HCT116 (cell line): ENCODE measurements around the gene GJB2. TPM values are rescaled to one million over a fixed set of nuclear protein-coding genes. Genes with fewer than 3 reads are reported as not detected.

Experiments
- ATAC-seq: fragments of 200-7000 bp; cut with Tn5 transposase; 2 replicates; pipeline ENCODE4 v1.9.1; 2020; ENCODE audit warnings: mild to moderate bottlenecking, moderate library complexity
- BruUV-seq: library from RNA; stranded (reverse); fragments of 400-500 nt; replicated peaks from 2 replicates; lab custom pipeline; 2021; lab: Mats Ljungman, UMichigan
- CTCF ChIA-PET: fragments of 300-600 bp; sonication (Branson Sonifier 250); formaldehyde crosslinking; loops from one replicate; lab custom pipeline; 2021; ENCODE audit warnings: antibody characterized with exemption; lab: Charles Lee
- POLR2A ChIA-PET: fragments of 300-600, 350-600 bp; sonication (Branson Sonifier 250); formaldehyde crosslinking; loops from one replicate; lab custom pipeline; 2021; ENCODE audit warnings: antibody characterized with exemption; lab: Charles Lee
- RAD21 ChIA-PET, 2 experiments: fragments of 300-600 bp; sonication (Branson Sonifier 250); formaldehyde crosslinking; loops; one replicate each; lab custom pipeline; 2023; ENCODE audit warnings: low total read pairs in 2 of 2; ENCODE audit not compliant: uncharacterized antibody in 2 of 2, unreplicated experiment in 2 of 2, low non-redundant PET in 1 of 2; lab: Charles Lee
- DNase-seq: peaks from one replicate; pipeline ENCODE4 v3.0.0-alpha.2; 2010; ENCODE audit warnings: low read depth, low spot score
- H2AFZ ChIP-seq: fragments of 200-600 bp; shearing (Covaris generic), sonication (generic); 2 replicates; pipeline ENCODE4 v1.6.1; 2017; ENCODE audit warnings: low read depth, mixed run types, mixed read lengths, antibody characterized with exemption, low read length; ENCODE audit not compliant: poor library complexity, severe bottlenecking
- H3K27ac ChIP-seq: 2 replicates; pipeline ENCODE4 v1.5.1; 2012; ENCODE audit warnings: low read depth, low read length
- H3K27me3 ChIP-seq: fragments of 200-600 bp; sonication (generic); 2 replicates; pipeline ENCODE4 v1.6.1; 2016; ENCODE audit warnings: mixed run types, low read length, mixed read lengths; ENCODE audit not compliant: insufficient read depth
- H3K36me3 ChIP-seq, 2 experiments: fragments of 200-500 bp in 1 of 2; fragments of 200-600 bp in 1 of 2; sonication (Bioruptor generic) in 1 of 2; sonication (generic) in 1 of 2; 2 replicates each; pipeline versions ENCODE4 v1.5.1 to v1.6.1; 2014 to 2016; ENCODE audit warnings: low read length in 2 of 2, inconsistent platforms in 1 of 2, mixed read lengths in 1 of 2, mixed run types in 1 of 2; ENCODE audit not compliant: insufficient read depth in 2 of 2, control insufficient read depth in 1 of 2
- H3K4me1 ChIP-seq, 2 experiments: fragments of 200-600 bp in 1 of 2; sonication (generic) in 1 of 2; 2 replicates each; pipeline versions ENCODE4 v1.5.1 to v1.6.1; 2012 to 2017; ENCODE audit warnings: low read length in 2 of 2, inconsistent platforms in 1 of 2, mild to moderate bottlenecking in 1 of 2, mixed read lengths in 1 of 2, mixed run types in 1 of 2, moderate library complexity in 1 of 2; ENCODE audit not compliant: insufficient read depth in 2 of 2, control insufficient read depth in 1 of 2
- H3K4me2 ChIP-seq: fragments of 200-600 bp; sonication (generic); 2 replicates; pipeline ENCODE4 v1.6.1; 2017; ENCODE audit warnings: mixed run types, low read length, mixed read lengths
- H3K4me3 ChIP-seq, 2 experiments: fragments of 200-600 bp in 1 of 2; sonication (generic) in 1 of 2; replicated peaks in 1 of 2; 2 replicates each; pipeline ENCODE4 v1.5.1; 2011 to 2016; ENCODE audit warnings: low read length in 2 of 2, control low read depth in 1 of 2, low read depth in 1 of 2, mild to moderate bottlenecking in 1 of 2, mixed read lengths in 1 of 2, mixed run types in 1 of 2
- H3K79me2 ChIP-seq: fragments of 200-600 bp; sonication (generic); 2 replicates; pipeline ENCODE4 v1.6.1; 2017; ENCODE audit warnings: mild to moderate bottlenecking, mixed run types, low read length, moderate library complexity, mixed read lengths; ENCODE audit not compliant: insufficient read depth
- H3K9ac ChIP-seq: fragments of 200-600 bp; sonication (generic); 2 replicates; pipeline ENCODE4 v1.6.1; 2016; ENCODE audit warnings: low read length, mixed read lengths
- H3K9me2 ChIP-seq: fragments of 200-600 bp; sonication (generic), shearing (Covaris generic); 2 replicates; pipeline ENCODE4 v1.6.1; 2017; ENCODE audit warnings: mixed run types, mild to moderate bottlenecking, moderate library complexity; ENCODE audit not compliant: insufficient read depth
- H3K9me3 ChIP-seq, 2 experiments: fragments of 200-500 bp in 1 of 2; fragments of 200-600 bp in 1 of 2; sonication (Bioruptor generic) in 1 of 2; sonication (generic) in 1 of 2; 2 replicates each; pipeline ENCODE4 v1.6.1; 2014 to 2017; ENCODE audit warnings: low read length in 2 of 2, mixed read lengths in 2 of 2, inconsistent platforms in 1 of 2, low read depth in 1 of 2, mild to moderate bottlenecking in 1 of 2, mixed run types in 1 of 2, moderate library complexity in 1 of 2; ENCODE audit not compliant: control insufficient read depth in 1 of 2, insufficient read depth in 1 of 2
- H4K20me1 ChIP-seq: fragments of 200-600 bp; sonication (generic), shearing (Covaris generic); 2 replicates; pipeline ENCODE4 v1.6.1; 2017; ENCODE audit warnings: mixed run types, mild to moderate bottlenecking, moderate library complexity; ENCODE audit not compliant: insufficient read depth
- CBX3 ChIP-seq: IDR thresholded peaks from 2 replicates; pipeline ENCODE4 v1.6.1; 2012; ENCODE audit warnings: low read depth
- CEBPB ChIP-seq: IDR thresholded peaks from 2 replicates; pipeline ENCODE4 v1.6.1; 2012; ENCODE audit warnings: low read depth
- FOSL1 ChIP-seq: IDR thresholded peaks from 2 replicates; pipeline ENCODE4 v1.6.1; 2012; ENCODE audit warnings: low read depth
- POLR2AphosphoS5 ChIP-seq: IDR thresholded peaks from 2 replicates; pipeline ENCODE4 v1.6.1; 2011; ENCODE audit warnings: mild to moderate bottlenecking, low read depth, low read length, moderate library complexity
- RAD21 ChIP-seq: IDR thresholded peaks from 2 replicates; pipeline ENCODE4 v1.6.1; 2012; ENCODE audit warnings: low read depth, mild to moderate bottlenecking
- TCF7L2 ChIP-seq: IDR thresholded peaks from 2 replicates; pipeline ENCODE4 v1.7.0; 2011; ENCODE audit warnings: borderline replicate concordance, inconsistent platforms; ENCODE audit not compliant: insufficient read depth, insufficient read length; ENCODE audit errors: extremely low read depth
- YY1 ChIP-seq: IDR thresholded peaks from 2 replicates; pipeline ENCODE4 v1.6.1; 2011; ENCODE audit warnings: low read length, low read depth, moderate library complexity, mild to moderate bottlenecking; ENCODE audit not compliant: insufficient replicate concordance; ENCODE audit errors: extremely low read depth
- intact Hi-C: fragments of 100-400 bp; cut with micrococcal nuclease; formaldehyde crosslinking; loops from 2 replicates; pipeline ENCODE4 v1.10.0; 2022
- total RNA-seq: library from RNA; stranded (reverse); gene quantifications from one replicate; pipeline ENCODE4 v1.2.1, GENCODE V29; 2021; ENCODE audit not compliant: unreplicated experiment
- TF ChIP-seq, protein P1 (sequence below), 3 experiments: fragments of 200-600 bp in 1 of 3; sonication (generic) in 1 of 3; IDR thresholded peaks in 2 of 3; conservative IDR thresholded peaks in 1 of 3; 2 replicates each; pipeline ENCODE4 v1.5.1; 2012 to 2017; ENCODE audit warnings: low read depth in 2 of 3, low read length in 2 of 3, antibody characterized with exemption in 1 of 3, borderline replicate concordance in 1 of 3, control low read depth in 1 of 3, mild to moderate bottlenecking in 1 of 3, mixed read lengths in 1 of 3, mixed run types in 1 of 3, moderate library complexity in 1 of 3; ENCODE audit not compliant: insufficient read depth in 1 of 3
- TF ChIP-seq, protein P2 (sequence below): IDR thresholded peaks from 2 replicates; pipeline ENCODE4 v1.6.1; 2012

The GJB2 gene
- total RNA-seq, 1 experiment from 2014 or later = 44.7 TPM

DNA sequence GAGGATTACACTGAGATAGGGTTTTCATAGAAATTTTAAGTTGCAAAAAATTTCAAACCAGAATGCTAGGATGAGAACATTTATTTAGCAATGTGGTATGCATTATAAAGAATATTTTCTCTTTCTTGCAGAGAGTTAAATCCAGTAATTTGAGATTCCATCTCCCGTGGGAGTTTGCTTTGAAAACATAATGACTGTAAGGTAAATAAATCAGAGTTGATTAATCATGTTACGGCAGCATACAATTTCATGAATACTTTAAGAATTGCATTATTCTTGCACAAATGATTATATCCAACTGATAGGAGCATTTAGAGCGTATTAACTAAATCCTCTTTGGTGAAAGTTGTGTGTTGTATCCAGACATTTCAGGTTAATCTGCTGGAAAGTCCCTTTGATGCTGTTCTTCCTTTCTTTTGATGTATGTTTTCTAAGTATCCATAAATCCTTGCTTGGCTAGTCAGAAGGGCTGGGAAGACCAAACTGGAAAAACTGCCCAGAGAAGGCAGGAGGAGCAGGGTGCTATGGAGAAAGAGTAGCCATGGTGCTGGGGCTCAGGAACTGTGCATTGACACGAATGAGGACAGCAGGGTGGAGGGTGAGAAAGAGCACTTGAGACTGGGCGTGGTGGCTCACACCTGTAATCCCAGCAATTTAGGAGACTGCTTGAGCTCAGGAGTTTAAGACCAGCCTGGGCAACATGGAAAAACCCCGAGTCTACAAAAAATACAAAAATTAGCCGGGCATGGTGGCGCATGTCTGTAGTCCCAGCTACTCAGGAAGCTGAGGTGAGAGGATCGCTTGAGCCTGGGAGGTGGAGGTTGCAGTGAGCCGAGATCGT lies 27.1 kb downstream of the GJB2 start:
- CTCF ChIA-PET = no interaction called here
- DNase-seq = no peak
- no peak overlapping the region for H3K27ac ChIP-seq
- no peaks in the 10 kb centered on the region for H3K9me2 ChIP-seq
- H3K4me3 ChIP-seq = no peak overlapping the region
- H4K20me1 ChIP-seq = no peaks in the 10 kb centered on the region
- no peak for ATAC-seq
- TF ChIP-seq CBX3 (no peak), FOSL1 (no peak), POLR2AphosphoS5 (no peak), RAD21 (no peak), TCF7L2 (no peak), CEBPB (no peak), YY1 (no peak)
- TF ChIP-seq, protein P1, sequence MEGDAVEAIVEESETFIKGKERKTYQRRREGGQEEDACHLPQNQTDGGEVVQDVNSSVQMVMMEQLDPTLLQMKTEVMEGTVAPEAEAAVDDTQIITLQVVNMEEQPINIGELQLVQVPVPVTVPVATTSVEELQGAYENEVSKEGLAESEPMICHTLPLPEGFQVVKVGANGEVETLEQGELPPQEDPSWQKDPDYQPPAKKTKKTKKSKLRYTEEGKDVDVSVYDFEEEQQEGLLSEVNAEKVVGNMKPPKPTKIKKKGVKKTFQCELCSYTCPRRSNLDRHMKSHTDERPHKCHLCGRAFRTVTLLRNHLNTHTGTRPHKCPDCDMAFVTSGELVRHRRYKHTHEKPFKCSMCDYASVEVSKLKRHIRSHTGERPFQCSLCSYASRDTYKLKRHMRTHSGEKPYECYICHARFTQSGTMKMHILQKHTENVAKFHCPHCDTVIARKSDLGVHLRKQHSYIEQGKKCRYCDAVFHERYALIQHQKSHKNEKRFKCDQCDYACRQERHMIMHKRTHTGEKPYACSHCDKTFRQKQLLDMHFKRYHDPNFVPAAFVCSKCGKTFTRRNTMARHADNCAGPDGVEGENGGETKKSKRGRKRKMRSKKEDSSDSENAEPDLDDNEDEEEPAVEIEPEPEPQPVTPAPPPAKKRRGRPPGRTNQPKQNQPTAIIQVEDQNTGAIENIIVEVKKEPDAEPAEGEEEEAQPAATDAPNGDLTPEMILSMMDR (IDR thresholded peaks at IDR 0.05 in 2 of 3, conservative IDR thresholded peaks at IDR 0.05 in 1 of 3; ENCODE audit: borderline replicate concordance in 1 of 3, insufficient read depth in 1 of 3, low read depth in 2 of 3, low read length in 2 of 3) = no peak
- TF ChIP-seq, protein P2, sequence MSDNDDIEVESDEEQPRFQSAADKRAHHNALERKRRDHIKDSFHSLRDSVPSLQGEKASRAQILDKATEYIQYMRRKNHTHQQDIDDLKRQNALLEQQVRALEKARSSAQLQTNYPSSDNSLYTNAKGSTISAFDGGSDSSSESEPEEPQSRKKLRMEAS = no peak
- no peaks in the 10 kb centered on the region for H3K36me3 ChIP-seq
- no peaks in the 10 kb centered on the region for H3K79me2 ChIP-seq
- no peak overlapping the region for H3K4me2 ChIP-seq
- POLR2A ChIA-PET = no interaction called here
- H3K27me3 ChIP-seq = no peaks in the 10 kb centered on the region
- intact Hi-C loops = no loop called here
- no peak overlapping the region for H3K9ac ChIP-seq
- BruUV-seq = no TSS peak
- no peak overlapping the region for H2AFZ ChIP-seq
- H3K4me1 ChIP-seq = peaks cover 8 to 26% of the 10 kb centered on the region in 2 experiments
- H3K9me3 ChIP-seq = no peaks in the 10 kb centered on the region
- RAD21 ChIA-PET = no interaction called here
